H9 (cell line): Measurements from ENCODE around the gene GLCCI1. TPM values are rescaled to one million over a fixed set of nuclear protein-coding genes. Genes with fewer than 3 reads are reported as not detected.

Source experiments
- DNase-seq: peaks from one replicate; pipeline ENCODE4 v3.0.0-alpha.2; 2017
- H2AFZ ChIP-seq: one replicate; pipeline ENCODE4 v1.6.1; 2013; ENCODE audit warnings: mild to moderate bottlenecking, low read length, control low read depth, moderate library complexity
- H2AK5ac ChIP-seq: 2 replicates; pipeline ENCODE4 v1.6.1; 2013; ENCODE audit warnings: low read length, control low read depth, mixed read lengths; ENCODE audit not compliant: insufficient read length
- H2BK120ac ChIP-seq: one replicate; pipeline ENCODE4 v1.6.1; 2013; ENCODE audit warnings: low read depth, mild to moderate bottlenecking, low read length, control low read depth, inconsistent platforms; ENCODE audit not compliant: poor library complexity, severe bottlenecking
- H2BK12ac ChIP-seq: 2 replicates; pipeline ENCODE4 v1.6.1; 2013; ENCODE audit warnings: low read length, control low read depth, mixed read lengths, low read depth; ENCODE audit not compliant: insufficient read length
- H2BK15ac ChIP-seq: 2 replicates; pipeline ENCODE4 v1.6.1; 2013; ENCODE audit warnings: low read depth, low read length, control low read depth
- H2BK20ac ChIP-seq: one replicate; pipeline ENCODE4 v1.6.1; 2013; ENCODE audit warnings: low read depth, mild to moderate bottlenecking, low read length, control low read depth, inconsistent platforms; ENCODE audit not compliant: poor library complexity, severe bottlenecking
- H2BK5ac ChIP-seq: 2 replicates; pipeline ENCODE4 v1.6.1; 2013; ENCODE audit warnings: low read length, control low read depth, mixed read lengths; ENCODE audit not compliant: insufficient read length
- H3K14ac ChIP-seq: 2 replicates; pipeline ENCODE4 v1.6.1; 2013; ENCODE audit warnings: low read length, control low read depth; ENCODE audit not compliant: insufficient read depth
- H3K18ac ChIP-seq: 2 replicates; pipeline ENCODE4 v1.6.1; 2013; ENCODE audit warnings: low read depth, mild to moderate bottlenecking, mixed read lengths, low read length, control low read depth; ENCODE audit not compliant: insufficient read length
- H3K23ac ChIP-seq: 2 replicates; pipeline ENCODE4 v1.6.1; 2013; ENCODE audit warnings: low read length, control low read depth, mixed read lengths, low read depth; ENCODE audit not compliant: insufficient read length
- H3K23me2 ChIP-seq: 2 replicates; pipeline ENCODE4 v1.6.1; 2013; ENCODE audit warnings: low read depth, mild to moderate bottlenecking, mixed read lengths, low read length, control low read depth; ENCODE audit not compliant: insufficient read length, poor library complexity, severe bottlenecking
- H3K27ac ChIP-seq: 2 replicates; pipeline ENCODE4 v1.5.1; 2013; ENCODE audit warnings: low read length, control low read depth, mixed read lengths, low read depth; ENCODE audit not compliant: insufficient read length
- H3K27me3 ChIP-seq: 2 replicates; pipeline ENCODE4 v1.6.1; 2013; ENCODE audit warnings: low read length, control low read depth, inconsistent platforms; ENCODE audit not compliant: insufficient read depth
- H3K4ac ChIP-seq: 2 replicates; pipeline ENCODE4 v1.6.1; 2013; ENCODE audit warnings: low read depth, mild to moderate bottlenecking, control low read depth, inconsistent platforms, low read length, moderate library complexity
- H3K4me1 ChIP-seq: 2 replicates; pipeline ENCODE4 v1.6.1; 2013; ENCODE audit warnings: low read length, control low read depth, inconsistent platforms; ENCODE audit not compliant: insufficient read depth
- H3K4me2 ChIP-seq: 2 replicates; pipeline ENCODE4 v1.6.1; 2013; ENCODE audit warnings: low read length, control low read depth, mixed read lengths; ENCODE audit not compliant: insufficient read length, insufficient read depth
- H3K56ac ChIP-seq: 2 replicates; pipeline ENCODE4 v1.6.1; 2013; ENCODE audit warnings: low read depth, mild to moderate bottlenecking, mixed read lengths, low read length, control low read depth; ENCODE audit not compliant: insufficient read length
- H3K79me1 ChIP-seq: 2 replicates; pipeline ENCODE4 v1.6.1; 2013; ENCODE audit warnings: low read depth, mild to moderate bottlenecking, moderate library complexity, low read length, control low read depth, inconsistent platforms; ENCODE audit not compliant: insufficient read depth, poor library complexity, severe bottlenecking
- H3K79me2 ChIP-seq: 2 replicates; pipeline ENCODE4 v1.6.1; 2013; ENCODE audit warnings: low read length, control low read depth, inconsistent platforms; ENCODE audit not compliant: insufficient read depth
- H3K9ac ChIP-seq: 2 replicates; pipeline ENCODE4 v1.6.1; 2013; ENCODE audit warnings: low read length, control low read depth, mixed read lengths; ENCODE audit not compliant: insufficient read length; ENCODE audit errors: extremely low read depth
- H3K9me3 ChIP-seq: one replicate; pipeline ENCODE4 v1.6.1; 2013; ENCODE audit warnings: low read depth, low read length, inconsistent platforms; ENCODE audit not compliant: control insufficient read depth
- H3T11ph ChIP-seq: one replicate; pipeline ENCODE4 v1.6.1; 2013; ENCODE audit warnings: mild to moderate bottlenecking, low read length, control low read depth, inconsistent platforms
- H4K20me1 ChIP-seq: one replicate; pipeline ENCODE4 v1.6.1; 2013; ENCODE audit not compliant: control insufficient read depth, insufficient read length, insufficient read depth
- H4K5ac ChIP-seq: 2 replicates; pipeline ENCODE4 v1.6.1; 2013; ENCODE audit warnings: low read depth, mild to moderate bottlenecking, mixed read lengths, low read length, control low read depth; ENCODE audit not compliant: insufficient read length
- H4K8ac ChIP-seq: replicated peaks from 2 replicates; pipeline ENCODE4 v1.6.1; 2013; ENCODE audit warnings: low read length, control low read depth, mixed read lengths, low read depth; ENCODE audit not compliant: insufficient read length
- H4K91ac ChIP-seq: 2 replicates; pipeline ENCODE4 v1.6.1; 2013; ENCODE audit warnings: low read depth, mild to moderate bottlenecking, moderate library complexity, mixed read lengths, low read length, control low read depth; ENCODE audit not compliant: insufficient read length
- H3K27ac Mint-ChIP-seq, 3 experiments: 2 replicates in 2 of 3; 3 replicates in 1 of 3; pipeline ENCODE4 v1.8.0; 2020 to 2021; ENCODE audit warnings: mixed read lengths in 3 of 3, mild to moderate bottlenecking in 1 of 3, moderate library complexity in 1 of 3
- H3K27me3 Mint-ChIP-seq: 2 replicates; pipeline ENCODE4 v1.8.0; 2021; ENCODE audit warnings: low read depth, mild to moderate bottlenecking, moderate library complexity, mixed read lengths
- H3K36me3 Mint-ChIP-seq, 3 experiments: 2 replicates in 2 of 3; 3 replicates in 1 of 3; pipeline ENCODE4 v1.8.0; 2020 to 2021; ENCODE audit warnings: low read depth in 3 of 3, mixed read lengths in 3 of 3; ENCODE audit not compliant: insufficient read depth in 1 of 3
- H3K4me1 Mint-ChIP-seq, 2 experiments: 2 replicates each; pipeline ENCODE4 v1.8.0; 2020; ENCODE audit warnings: mixed read lengths in 2 of 2
- H3K4me3 Mint-ChIP-seq, 2 experiments: 2 replicates in 1 of 2; 3 replicates in 1 of 2; pipeline ENCODE4 v1.8.0; 2020 to 2021; ENCODE audit warnings: mild to moderate bottlenecking in 2 of 2, mixed read lengths in 2 of 2, moderate library complexity in 1 of 2
- H3K9me3 Mint-ChIP-seq, 2 experiments: 2 replicates in 1 of 2; 3 replicates in 1 of 2; pipeline ENCODE4 v1.8.0; 2020; ENCODE audit warnings: mild to moderate bottlenecking in 2 of 2, mixed read lengths in 2 of 2, moderate library complexity in 1 of 2
- WGBS: extraction: QIAGEN DNeasy Blood & Tissue Kit; methylation state at CpG from one replicate; pipeline ENCODE4 v1.1.7; 2013; ENCODE audit warnings: missing lambda C conversion rate, low lambda C conversion rate, mixed read lengths; ENCODE audit not compliant: insufficient read length; ENCODE audit errors: extremely low coverage; 5-methylcytosine and 5-hydroxymethylcytosine counted together
- total RNA-seq: library from RNA; stranded (reverse); gene quantifications from 2 replicates; pipeline ENCODE4 v1.2.1, GENCODE V29; 2021
- TF ChIP-seq, protein P1 (sequence below): fragments of 200-600 bp; sonication (generic); conservative IDR thresholded peaks from 3 replicates; pipeline ENCODE4 v1.8.0; 2021; ENCODE audit warnings: antibody characterized with exemption, mild to moderate bottlenecking

Gene GLCCI1
- total RNA-seq, 1 experiment from 2014 or later: 19.1 TPM

DNA sequence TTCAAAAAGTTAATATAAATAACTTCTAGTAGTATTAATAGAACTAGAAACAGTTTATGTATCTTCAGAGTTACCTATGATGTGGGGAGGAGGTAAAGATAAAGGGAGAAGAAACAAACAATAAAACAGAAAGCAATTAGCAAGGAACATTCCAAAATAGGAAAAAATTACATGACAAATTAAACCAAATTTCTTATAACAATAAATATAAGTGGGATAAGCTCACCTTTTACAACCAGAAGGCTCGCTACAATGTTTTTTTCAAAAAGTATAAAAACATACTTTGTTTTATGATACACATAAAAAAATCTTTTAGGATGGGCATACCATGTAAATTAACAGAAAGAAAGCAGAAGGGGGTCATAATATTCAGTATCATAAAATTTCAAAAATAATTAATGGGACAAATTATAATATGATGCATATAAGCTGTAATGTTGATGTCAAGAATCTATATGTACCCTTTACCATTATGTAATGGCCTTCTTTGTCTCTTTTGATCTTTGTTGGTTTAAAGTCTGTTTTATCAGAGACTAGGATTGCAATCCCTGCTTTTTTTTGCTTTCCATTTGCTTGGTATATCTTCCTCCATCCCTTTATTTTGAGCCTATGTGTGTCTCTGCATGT lies 31.8 kb downstream of the GLCCI1 start:
- Histone ChIP-seq H2BK120ac (no peak overlapping the region), H3K18ac (no peak overlapping the region), H2BK5ac (no peak overlapping the region), H3K9ac (no peak overlapping the region), H4K91ac (no peak overlapping the region), H2AK5ac (no peak overlapping the region), H2AFZ (no peak overlapping the region), H3K4ac (no peak overlapping the region), H2BK15ac (no peak overlapping the region), H4K20me1 (no peaks in the 10 kb centered on the region), H2BK12ac (no peak overlapping the region), H3K14ac (no peak overlapping the region), H3K4me2 (no peak overlapping the region), H2BK20ac (no peak overlapping the region), H3K27ac (no peak overlapping the region), H3T11ph (no peak overlapping the region), H3K79me2 (no peaks in the 10 kb centered on the region; the same call in 1 of the 2 replicates), H3K27me3 (no peaks in the 10 kb centered on the region), H3K23ac (no peak overlapping the region), H3K56ac (no peak overlapping the region), H3K4me1 (no peaks in the 10 kb centered on the region), H3K9me3 (no peaks in the 10 kb centered on the region), H4K5ac (no peak overlapping the region), H4K8ac (no peak overlapping the region), H3K23me2 (no peaks in the 10 kb centered on the region), H3K79me1 (no peaks in the 10 kb centered on the region)
- WGBS: no CpG with 5 or more reads among the region's 1 CpG
- H3K4me1 Mint-ChIP-seq: peaks cover 2 to 8% of the 10 kb centered on the region in 2 experiments; a peak in 3 of 4 replicates
- TF ChIP-seq, protein P1, sequence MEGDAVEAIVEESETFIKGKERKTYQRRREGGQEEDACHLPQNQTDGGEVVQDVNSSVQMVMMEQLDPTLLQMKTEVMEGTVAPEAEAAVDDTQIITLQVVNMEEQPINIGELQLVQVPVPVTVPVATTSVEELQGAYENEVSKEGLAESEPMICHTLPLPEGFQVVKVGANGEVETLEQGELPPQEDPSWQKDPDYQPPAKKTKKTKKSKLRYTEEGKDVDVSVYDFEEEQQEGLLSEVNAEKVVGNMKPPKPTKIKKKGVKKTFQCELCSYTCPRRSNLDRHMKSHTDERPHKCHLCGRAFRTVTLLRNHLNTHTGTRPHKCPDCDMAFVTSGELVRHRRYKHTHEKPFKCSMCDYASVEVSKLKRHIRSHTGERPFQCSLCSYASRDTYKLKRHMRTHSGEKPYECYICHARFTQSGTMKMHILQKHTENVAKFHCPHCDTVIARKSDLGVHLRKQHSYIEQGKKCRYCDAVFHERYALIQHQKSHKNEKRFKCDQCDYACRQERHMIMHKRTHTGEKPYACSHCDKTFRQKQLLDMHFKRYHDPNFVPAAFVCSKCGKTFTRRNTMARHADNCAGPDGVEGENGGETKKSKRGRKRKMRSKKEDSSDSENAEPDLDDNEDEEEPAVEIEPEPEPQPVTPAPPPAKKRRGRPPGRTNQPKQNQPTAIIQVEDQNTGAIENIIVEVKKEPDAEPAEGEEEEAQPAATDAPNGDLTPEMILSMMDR: no peak
- no peak for DNase-seq
- H3K9me3 Mint-ChIP-seq: peaks cover 9 to 10% of the 10 kb centered on the region in 2 experiments; a peak in 4 of 5 replicates
- H3K4me3 Mint-ChIP-seq: no peak overlapping the region
- peaks cover 10 to 19% (median 12%) of the 10 kb centered on the region in 3 experiments; a peak in 6 of 7 replicates for H3K36me3 Mint-ChIP-seq
- H3K27ac Mint-ChIP-seq: no peak overlapping the region
- H3K27me3 Mint-ChIP-seq: no peaks in the 10 kb centered on the region
